ENCODE data around the gene CPA4.

GRCh38 chr7:130288829-130289228 lies 4.1 kb upstream of the CPA4 start:
- TF ChIP-seq EZH2 (IDR thresholded peaks at IDR 0.05; ENCODE audit: insufficient read depth, poor library complexity, severe bottlenecking) (no peak), EZH2phosphoT487 (IDR thresholded peaks at IDR 0.05; ENCODE audit: insufficient read depth, low read depth) (no peak)
